ENCODE measurements around the gene LRCH4. TPM values are rescaled to one million over a fixed set of nuclear protein-coding genes. Genes with fewer than 3 reads are reported as not detected.

The LRCH4 gene
- total and polyA plus RNA-seq, 2 of the 13 experiments (the other 11 are each of a cell fraction or from before 2014, with no cell fraction given), result 7.0 to 9.3 TPM

GRCh38 chr7:100580466-100581283, 5.3 kb downstream of the LRCH4 start (continued):
- TF ChIP-seq TFAP4 (IDR thresholded peaks at IDR 0.05; ENCODE audit: borderline replicate concordance, low read depth), result no peak
- no peak for TF ChIP-seq SAFB2 (CRISPR knock-in tag; IDR thresholded peaks at IDR 0.05; ENCODE audit: borderline replicate concordance, low read depth)
- TF ChIP-seq, protein P1, sequence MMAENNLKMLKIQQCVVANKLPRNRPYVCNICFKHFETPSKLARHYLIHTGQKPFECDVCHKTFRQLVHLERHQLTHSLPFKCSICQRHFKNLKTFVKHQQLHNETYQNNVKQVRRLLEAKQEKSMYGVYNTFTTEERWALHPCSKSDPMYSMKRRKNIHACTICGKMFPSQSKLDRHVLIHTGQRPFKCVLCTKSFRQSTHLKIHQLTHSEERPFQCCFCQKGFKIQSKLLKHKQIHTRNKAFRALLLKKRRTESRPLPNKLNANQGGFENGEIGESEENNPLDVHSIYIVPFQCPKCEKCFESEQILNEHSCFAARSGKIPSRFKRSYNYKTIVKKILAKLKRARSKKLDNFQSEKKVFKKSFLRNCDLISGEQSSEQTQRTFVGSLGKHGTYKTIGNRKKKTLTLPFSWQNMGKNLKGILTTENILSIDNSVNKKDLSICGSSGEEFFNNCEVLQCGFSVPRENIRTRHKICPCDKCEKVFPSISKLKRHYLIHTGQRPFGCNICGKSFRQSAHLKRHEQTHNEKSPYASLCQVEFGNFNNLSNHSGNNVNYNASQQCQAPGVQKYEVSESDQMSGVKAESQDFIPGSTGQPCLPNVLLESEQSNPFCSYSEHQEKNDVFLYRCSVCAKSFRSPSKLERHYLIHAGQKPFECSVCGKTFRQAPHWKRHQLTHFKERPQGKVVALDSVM (CRISPR knock-in tag; IDR thresholded peaks at IDR 0.05), result no peak
- TF ChIP-seq GATAD2A (CRISPR knock-in tag; IDR thresholded peaks at IDR 0.05), result no peak
- TF ChIP-seq FOXK2 (IDR thresholded peaks at IDR 0.05), result peak; percentile 31
- peak; percentile 23; the same call in 1 of the 2 replicates for TF ChIP-seq JUNB (CRISPR knock-in tag; IDR thresholded peaks at IDR 0.05; ENCODE audit: borderline replicate concordance)
- peak; percentile 34; the same call in 1 of the 2 replicates for TF ChIP-seq FOXP1 (IDR thresholded peaks at IDR 0.05)
- TF ChIP-seq FOXP1 (CRISPR knock-in tag; IDR thresholded peaks at IDR 0.05), result no peak
- TF ChIP-seq, protein P2, sequence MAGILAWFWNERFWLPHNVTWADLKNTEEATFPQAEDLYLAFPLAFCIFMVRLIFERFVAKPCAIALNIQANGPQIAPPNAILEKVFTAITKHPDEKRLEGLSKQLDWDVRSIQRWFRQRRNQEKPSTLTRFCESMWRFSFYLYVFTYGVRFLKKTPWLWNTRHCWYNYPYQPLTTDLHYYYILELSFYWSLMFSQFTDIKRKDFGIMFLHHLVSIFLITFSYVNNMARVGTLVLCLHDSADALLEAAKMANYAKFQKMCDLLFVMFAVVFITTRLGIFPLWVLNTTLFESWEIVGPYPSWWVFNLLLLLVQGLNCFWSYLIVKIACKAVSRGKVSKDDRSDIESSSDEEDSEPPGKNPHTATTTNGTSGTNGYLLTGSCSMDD (CRISPR knock-in tag; IDR thresholded peaks at IDR 0.05), result no peak
- TF ChIP-seq ZFP1 (CRISPR knock-in tag; IDR thresholded peaks at IDR 0.05), result no peak
- 0 out of 4 replicates have a peak, but pooled peaks of 1 of the 2 experiments have one; percentile 5 for TF ChIP-seq POLR2A (IDR thresholded peaks at IDR 0.05; ENCODE audit: insufficient read depth in 1 of 2, low read depth in 2 of 2, low read length in 2 of 2)
- no peak for TF ChIP-seq SMAD9 (CRISPR knock-in tag; IDR thresholded peaks at IDR 0.05)
- no peak for TF ChIP-seq MEIS2 (CRISPR knock-in tag; IDR thresholded peaks at IDR 0.05)
- TF ChIP-seq, protein P3, sequence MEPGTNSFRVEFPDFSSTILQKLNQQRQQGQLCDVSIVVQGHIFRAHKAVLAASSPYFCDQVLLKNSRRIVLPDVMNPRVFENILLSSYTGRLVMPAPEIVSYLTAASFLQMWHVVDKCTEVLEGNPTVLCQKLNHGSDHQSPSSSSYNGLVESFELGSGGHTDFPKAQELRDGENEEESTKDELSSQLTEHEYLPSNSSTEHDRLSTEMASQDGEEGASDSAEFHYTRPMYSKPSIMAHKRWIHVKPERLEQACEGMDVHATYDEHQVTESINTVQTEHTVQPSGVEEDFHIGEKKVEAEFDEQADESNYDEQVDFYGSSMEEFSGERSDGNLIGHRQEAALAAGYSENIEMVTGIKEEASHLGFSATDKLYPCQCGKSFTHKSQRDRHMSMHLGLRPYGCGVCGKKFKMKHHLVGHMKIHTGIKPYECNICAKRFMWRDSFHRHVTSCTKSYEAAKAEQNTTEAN (CRISPR knock-in tag; conservative IDR thresholded peaks at IDR 0.05), result no peak
- TF ChIP-seq, protein P4, sequence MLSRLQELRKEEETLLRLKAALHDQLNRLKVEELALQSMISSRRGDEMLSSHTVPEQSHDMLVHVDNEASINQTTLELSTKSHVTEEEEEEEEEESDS (CRISPR knock-in tag; IDR thresholded peaks at IDR 0.05; ENCODE audit: borderline replicate concordance), result no peak
- no peak for TF ChIP-seq ZNF280D (CRISPR knock-in tag; IDR thresholded peaks at IDR 0.05)
- TF ChIP-seq MBNL3 (CRISPR knock-in tag; conservative IDR thresholded peaks at IDR 0.05), result no peak

Measured in HepG2 (cell line).